KG1 (cell line): Measurements from ENCODE around the gene ILDR2.

ENCODE experiments used
- DNase-seq: peaks from one replicate; lab custom pipeline; 2025; lab: John Stamatoyannopoulos, UW

The ILDR2 gene

GRCh38 chr1:166971252-166971651 lies 4.1 kb downstream of the ILDR2 start:
- DNase-seq, result no peak

- DNase-seq, result no peak
Measured at GRCh38 chr1:166969074-166969677, 6.2 kb downstream of the ILDR2 start.

GRCh38 chr1:166960858-166961474 lies 14.4 kb downstream of the ILDR2 start:
- no peak for DNase-seq

- no peak for DNase-seq
Measured at GRCh38 chr1:166956872-166957271, 18.5 kb downstream of the ILDR2 start.

GRCh38 chr1:166956057-166956850 lies 19.1 kb downstream of the ILDR2 start:
- DNase-seq, result no peak

GRCh38 chr1:166953491-166953890 lies 21.8 kb downstream of the ILDR2 start:
- DNase-seq, result no peak

GRCh38 chr1:166952002-166952746 lies 23.2 kb downstream of the ILDR2 start:
- DNase-seq, result no peak

- no peak for DNase-seq
Measured at GRCh38 chr1:166951050-166951449, 24.3 kb downstream of the ILDR2 start.

- no peak for DNase-seq
Measured at GRCh38 chr1:166950156-166950555, 25.2 kb downstream of the ILDR2 start.

GRCh38 chr1:166948856-166949350 lies 26.4 kb downstream of the ILDR2 start:
- no peak for DNase-seq

GRCh38 chr1:166947398-166948043 lies 27.8 kb downstream of the ILDR2 start:
- no peak for DNase-seq

GRCh38 chr1:166944186-166944967 lies 31.0 kb downstream of the ILDR2 start:
- no peak for DNase-seq

GRCh38 chr1:166939741-166940375 lies 35.5 kb downstream of the ILDR2 start:
- no peak for DNase-seq

GRCh38 chr1:166937962-166938361 lies 37.4 kb downstream of the ILDR2 start:
- no peak for DNase-seq

GRCh38 chr1:166937329-166937728 lies 38.0 kb downstream of the ILDR2 start:
- DNase-seq, result no peak

- DNase-seq, result no peak
Measured at GRCh38 chr1:166933633-166934032, 41.7 kb downstream of the ILDR2 start.

GRCh38 chr1:166933140-166933539 lies 42.2 kb downstream of the ILDR2 start:
- no peak for DNase-seq

- DNase-seq, result no peak
Measured at GRCh38 chr1:166929911-166930310, 45.4 kb downstream of the ILDR2 start.

GRCh38 chr1:166927701-166928100 lies 47.6 kb downstream of the ILDR2 start:
- DNase-seq, result no peak

- DNase-seq, result no peak
Measured at GRCh38 chr1:166925810-166926478, 49.4 kb downstream of the ILDR2 start.
